Fibroblast of the conjunctiva (primary cell): Measurements from ENCODE around the gene RSPH6A.

Experiments used
- DNase-seq: peaks from one replicate; pipeline ENCODE4 v3.0.0-alpha.2; 2010; ENCODE audit warnings: low read depth

Gene RSPH6A

GRCh38 chr19:45780146-45780447 lies 35.0 kb downstream of the RSPH6A start:
- no peak for DNase-seq

DNA sequence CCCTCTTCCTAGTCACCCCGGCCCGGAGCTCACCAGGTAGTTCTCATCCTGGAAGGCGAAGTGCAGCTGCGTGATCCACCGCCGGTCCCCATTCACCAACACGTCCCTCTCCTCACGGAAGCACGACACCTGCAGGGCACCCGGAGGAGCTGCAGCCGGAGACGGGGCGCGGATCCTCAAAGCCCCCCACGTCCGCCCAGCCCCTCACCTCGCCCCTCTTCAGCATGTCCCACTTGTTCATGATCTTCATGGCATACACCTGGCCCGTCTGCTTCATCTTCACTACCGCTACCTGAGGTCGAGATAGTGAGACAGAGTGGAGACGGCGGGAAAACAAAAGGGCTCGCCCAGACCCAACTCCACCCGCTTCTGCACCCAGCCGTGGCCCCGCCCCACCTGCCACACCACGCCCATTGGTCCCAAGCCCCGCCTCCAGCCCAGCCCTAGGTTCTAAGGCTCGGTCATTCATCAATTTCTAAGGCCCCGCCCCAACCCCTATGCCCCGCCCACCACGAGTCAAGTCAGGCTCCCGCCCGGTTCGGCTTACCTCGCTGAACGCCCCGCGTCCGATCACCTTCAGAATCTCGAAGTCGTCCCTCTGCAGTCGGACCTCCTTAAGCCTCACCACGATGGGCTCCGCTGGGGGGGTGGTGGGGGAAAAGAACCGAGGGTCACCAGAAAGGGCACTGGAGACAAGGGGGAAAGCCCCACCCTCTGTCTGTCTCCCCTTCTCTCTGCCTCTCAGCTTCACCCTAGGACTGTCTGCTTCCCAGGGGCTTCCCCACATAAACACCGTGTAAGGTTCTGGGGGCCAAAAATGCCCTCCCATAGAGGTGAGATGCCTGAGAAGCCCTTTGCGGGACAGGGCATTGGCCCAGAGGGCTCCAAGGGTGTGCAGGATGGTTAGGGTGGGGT lies 35.6 kb downstream of the RSPH6A start:
- no peak for DNase-seq

GRCh38 chr19:45778010-45778661 lies 37.0 kb downstream of the RSPH6A start:
- no peak for DNase-seq

DNA sequence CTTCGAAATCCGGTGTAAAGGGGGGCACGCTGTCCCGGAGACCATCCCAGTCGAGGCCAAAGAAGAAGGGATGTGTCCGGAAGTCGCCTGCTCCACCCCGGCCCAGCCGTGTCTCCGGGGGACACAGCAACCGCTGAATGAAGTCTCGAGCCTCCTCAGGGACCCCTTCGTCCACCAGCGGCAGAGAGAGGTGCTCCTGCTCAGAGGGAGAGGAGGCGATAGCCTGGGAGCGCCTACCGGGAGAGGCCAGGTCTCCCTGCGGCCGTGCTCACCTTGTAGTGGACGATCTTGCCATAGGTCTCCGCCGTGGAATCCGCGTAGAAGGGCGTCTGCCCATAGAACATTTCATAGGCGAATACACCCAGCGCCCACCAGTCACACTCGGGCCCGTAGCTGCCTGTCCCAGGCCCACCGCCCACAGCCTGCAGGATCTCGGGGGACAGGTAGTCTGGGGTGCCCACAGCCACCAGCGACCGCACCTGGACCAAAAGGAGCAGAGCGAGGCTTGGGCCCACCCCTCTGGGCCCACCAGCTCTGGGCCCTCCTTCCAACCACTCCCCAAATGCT lies 37.6 kb downstream of the RSPH6A start:
- no peak for DNase-seq

- no peak for DNase-seq
Measured at GRCh38 chr19:45774765-45775164, 40.3 kb downstream of the RSPH6A start.

GRCh38 chr19:45773384-45773783 lies 41.7 kb downstream of the RSPH6A start:
- no peak for DNase-seq

DNA sequence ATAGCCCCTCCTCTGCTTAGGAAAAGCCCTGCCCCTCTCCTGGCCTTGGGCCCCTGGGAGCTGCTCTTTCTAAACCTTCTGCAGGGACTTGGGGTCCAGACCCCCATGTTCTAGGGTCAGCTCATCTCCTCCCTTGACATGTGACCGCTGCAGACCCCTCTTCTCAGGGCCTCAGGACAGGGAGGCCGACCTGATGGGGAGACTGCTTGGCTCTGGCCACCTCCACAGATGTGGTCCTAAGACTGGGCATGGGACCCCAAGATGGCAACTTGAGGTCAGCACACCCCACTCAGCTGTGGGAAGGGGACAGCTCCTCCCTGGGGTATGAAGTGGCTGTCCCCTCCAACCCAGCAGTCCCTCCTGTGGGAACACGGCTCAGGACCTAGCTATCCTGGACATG lies 42.2 kb downstream of the RSPH6A start:
- no peak for DNase-seq

- no peak for DNase-seq
Measured at GRCh38 chr19:45772130-45772840, 42.8 kb downstream of the RSPH6A start.

- no peak for DNase-seq
Measured at GRCh38 chr19:45771311-45771933, 43.7 kb downstream of the RSPH6A start.

DNA sequence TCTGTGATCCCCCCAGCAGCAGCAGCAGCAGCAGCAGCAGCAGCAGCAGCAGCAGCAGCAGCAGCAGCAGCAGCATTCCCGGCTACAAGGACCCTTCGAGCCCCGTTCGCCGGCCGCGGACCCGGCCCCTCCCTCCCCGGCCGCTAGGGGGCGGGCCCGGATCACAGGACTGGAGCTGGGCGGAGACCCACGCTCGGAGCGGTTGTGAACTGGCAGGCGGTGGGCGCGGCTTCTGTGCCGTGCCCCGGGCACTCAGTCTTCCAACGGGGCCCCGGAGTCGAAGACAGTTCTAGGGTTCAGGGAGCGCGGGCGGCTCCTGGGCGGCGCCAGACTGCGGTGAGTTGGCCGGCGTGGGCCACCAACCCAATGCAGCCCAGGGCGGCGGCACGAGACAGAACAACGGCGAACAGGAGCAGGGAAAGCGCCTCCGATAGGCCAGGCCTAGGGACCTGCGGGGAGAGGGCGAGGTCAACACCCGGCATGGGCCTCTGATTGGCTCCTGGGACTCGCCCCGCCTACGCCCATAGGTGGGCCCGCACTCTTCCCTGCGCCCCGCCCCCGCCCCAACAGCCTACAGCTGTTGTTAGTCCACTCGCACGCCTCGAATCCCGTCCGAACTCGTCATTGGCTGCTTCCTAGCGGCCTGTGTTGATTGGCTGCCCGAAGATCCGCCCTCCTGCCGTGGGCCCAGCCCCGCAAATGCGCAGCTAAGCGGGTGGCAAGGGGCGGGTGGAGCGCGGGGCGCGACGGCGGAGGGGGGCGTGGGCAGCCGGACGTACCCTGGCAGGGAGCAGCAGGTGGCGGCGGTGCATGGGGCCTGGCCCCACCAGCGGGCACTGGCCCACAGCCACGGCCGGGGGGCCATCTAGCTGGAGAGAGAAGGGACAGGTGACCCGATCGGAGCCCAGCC lies 44.7 kb downstream of the RSPH6A start:
- peak; percentile 98 for DNase-seq

GRCh38 chr19:45769821-45770191 lies 45.3 kb downstream of the RSPH6A start:
- no peak for DNase-seq

DNA sequence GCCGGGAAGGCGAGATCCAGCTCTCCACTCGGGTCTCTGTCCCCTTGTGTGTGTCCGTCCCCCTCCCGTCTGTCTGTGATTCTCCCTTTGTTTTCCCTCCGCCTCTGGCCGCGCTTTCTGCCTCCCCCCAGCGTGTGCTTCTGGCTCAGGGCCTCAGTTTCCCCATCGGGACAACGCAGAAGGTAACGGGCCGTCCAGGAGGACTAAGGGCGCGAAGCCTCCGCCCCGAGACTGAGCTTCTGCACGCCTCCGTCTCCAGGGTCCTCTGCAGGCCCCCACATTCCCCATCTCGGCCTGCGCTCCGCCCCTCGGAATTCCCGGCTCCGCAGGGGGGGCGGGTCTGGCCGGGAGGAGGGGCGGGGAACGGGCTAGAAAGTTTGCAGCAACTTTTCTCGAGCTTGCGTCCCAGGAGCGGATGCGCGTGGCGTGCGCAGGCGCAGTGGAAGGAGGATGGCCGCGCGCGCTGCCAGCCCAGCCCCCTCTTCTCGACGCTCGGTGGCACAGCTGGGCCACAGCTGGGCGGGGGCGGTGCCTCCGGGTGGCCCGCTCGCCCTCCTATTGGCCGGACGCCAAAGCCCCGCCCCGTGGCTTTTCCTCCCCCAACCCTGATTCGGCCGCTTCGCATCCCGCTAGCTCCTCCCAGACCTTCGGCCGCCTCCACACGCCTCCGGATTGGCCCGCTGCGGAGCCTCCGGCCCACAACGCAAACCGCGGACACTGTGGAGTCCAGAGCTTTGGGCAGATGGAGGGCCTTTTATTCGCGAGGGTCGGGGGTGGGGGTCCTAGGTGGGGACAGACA lies 45.9 kb downstream of the RSPH6A start, which contains the start of gene SIX5:
Gene SIX5, minus strand, starts transcription at position 269 of the 799 bp plus-strand sequence. CDS start 408 bp downstream, outside the sequence.
- DNase-seq, result peak; percentile 98

- DNase-seq, result no peak
Measured at GRCh38 chr19:45768655-45768983, 46.5 kb downstream of the RSPH6A start.

GRCh38 chr19:45767881-45768654 lies 47.0 kb downstream of the RSPH6A start:
- no peak for DNase-seq

DNA sequence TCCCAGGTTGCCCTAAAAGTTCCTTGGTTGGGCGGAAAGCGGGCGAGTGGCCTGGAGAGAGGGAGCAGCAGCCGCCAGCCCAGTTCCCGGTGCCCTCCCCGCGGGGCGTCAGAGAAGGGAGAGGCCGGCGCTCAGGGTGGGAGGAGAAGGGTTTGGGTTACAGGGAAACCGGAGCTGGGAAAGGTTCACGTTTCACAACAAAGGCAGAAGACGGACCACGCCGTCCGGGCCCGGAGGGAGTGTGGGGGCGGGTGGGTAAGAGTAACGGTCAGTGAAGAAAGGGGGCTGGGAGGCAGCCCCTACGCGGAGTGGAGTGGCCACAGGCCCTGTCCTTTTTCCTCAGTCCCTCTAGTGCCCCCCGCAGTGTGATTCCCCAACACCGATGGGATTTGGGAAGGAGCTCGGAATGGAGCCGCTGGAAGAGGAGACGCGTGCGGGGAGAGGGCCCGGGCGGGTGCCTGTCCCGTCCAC lies 47.7 kb downstream of the RSPH6A start:
- peak; percentile 70 for DNase-seq

- no peak for DNase-seq
Measured at GRCh38 chr19:45766869-45767346, 48.2 kb downstream of the RSPH6A start.

GRCh38 chr19:45766296-45766868 lies 48.7 kb downstream of the RSPH6A start:
- no peak for DNase-seq

GRCh38 chr19:45765702-45766295 lies 49.3 kb downstream of the RSPH6A start:
- DNase-seq, result no peak
